ENCODE data around the gene WASF3. TPM values are rescaled to one million over a fixed set of nuclear protein-coding genes. Genes with fewer than 3 reads are reported as not detected.

WASF3 gene
- total RNA-seq, 1 donor from 2014 or later = 13.0 TPM

DNA sequence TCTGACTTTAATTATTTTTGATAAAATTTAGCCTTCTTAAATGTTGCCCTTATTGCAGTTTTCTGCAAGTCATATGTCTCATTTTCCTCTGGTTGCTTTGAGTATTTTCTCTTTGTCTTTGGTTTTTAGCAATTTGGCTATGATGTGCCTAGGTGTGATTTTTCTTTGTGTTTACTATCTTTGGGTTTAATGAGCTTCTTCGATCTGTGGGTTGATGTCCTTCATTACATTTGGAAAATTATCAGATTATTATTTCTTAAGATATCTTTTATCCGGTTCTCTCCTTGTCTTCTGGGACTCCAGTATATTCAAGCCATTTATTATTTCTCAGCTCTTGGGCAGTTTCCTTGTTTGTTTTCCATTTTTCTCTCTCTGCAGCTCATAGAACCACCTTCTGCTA is 39.0 kb downstream of the WASF3 start:
- H3K4me3 Mint-ChIP-seq (ENCODE audit: unreplicated experiment) = no peak overlapping the region
- TF ChIP-seq, protein P1, sequence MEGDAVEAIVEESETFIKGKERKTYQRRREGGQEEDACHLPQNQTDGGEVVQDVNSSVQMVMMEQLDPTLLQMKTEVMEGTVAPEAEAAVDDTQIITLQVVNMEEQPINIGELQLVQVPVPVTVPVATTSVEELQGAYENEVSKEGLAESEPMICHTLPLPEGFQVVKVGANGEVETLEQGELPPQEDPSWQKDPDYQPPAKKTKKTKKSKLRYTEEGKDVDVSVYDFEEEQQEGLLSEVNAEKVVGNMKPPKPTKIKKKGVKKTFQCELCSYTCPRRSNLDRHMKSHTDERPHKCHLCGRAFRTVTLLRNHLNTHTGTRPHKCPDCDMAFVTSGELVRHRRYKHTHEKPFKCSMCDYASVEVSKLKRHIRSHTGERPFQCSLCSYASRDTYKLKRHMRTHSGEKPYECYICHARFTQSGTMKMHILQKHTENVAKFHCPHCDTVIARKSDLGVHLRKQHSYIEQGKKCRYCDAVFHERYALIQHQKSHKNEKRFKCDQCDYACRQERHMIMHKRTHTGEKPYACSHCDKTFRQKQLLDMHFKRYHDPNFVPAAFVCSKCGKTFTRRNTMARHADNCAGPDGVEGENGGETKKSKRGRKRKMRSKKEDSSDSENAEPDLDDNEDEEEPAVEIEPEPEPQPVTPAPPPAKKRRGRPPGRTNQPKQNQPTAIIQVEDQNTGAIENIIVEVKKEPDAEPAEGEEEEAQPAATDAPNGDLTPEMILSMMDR (IDR thresholded peaks at IDR 0.05; ENCODE audit: unreplicated experiment) = no peak
- H3K9me3 Mint-ChIP-seq (ENCODE audit: unreplicated experiment) = no peaks in the 10 kb centered on the region
- H3K27ac Mint-ChIP-seq (ENCODE audit: unreplicated experiment) = no peak overlapping the region
- peaks cover 1% of the 10 kb centered on the region for H3K27me3 Mint-ChIP-seq (ENCODE audit: unreplicated experiment)
- H3K4me1 Mint-ChIP-seq (ENCODE audit: unreplicated experiment) = peaks cover 15% of the 10 kb centered on the region
- DNase-seq (ENCODE audit: low spot score) = no peak
- H3K36me3 Mint-ChIP-seq (ENCODE audit: low read depth, unreplicated experiment) = no peaks in the 10 kb centered on the region

DNA sequence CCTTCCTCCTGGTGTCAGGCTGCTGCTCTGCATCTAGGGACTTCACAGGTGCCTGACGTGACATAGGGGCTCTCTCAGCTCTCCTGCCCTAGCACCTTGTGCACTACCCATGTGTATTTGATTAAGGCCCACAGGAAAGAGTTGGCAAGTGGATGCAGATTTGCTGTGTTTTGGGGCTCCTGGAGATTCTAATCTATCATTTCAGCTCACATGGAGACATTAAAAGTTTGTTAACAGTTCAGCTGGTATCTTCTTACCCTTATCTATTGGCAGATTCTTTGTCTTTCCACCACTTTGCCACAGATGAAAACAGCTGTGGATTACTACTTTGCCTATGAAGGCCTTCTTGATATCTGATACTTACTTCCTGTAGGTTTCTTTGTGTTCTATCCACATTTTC is 41.9 kb downstream of the WASF3 start:
- Mint-ChIP-seq H3K27ac (ENCODE audit: unreplicated experiment) (no peak overlapping the region), H3K9me3 (ENCODE audit: unreplicated experiment) (no peaks in the 10 kb centered on the region), H3K27me3 (ENCODE audit: unreplicated experiment) (peaks cover 2% of the 10 kb centered on the region), H3K4me3 (ENCODE audit: unreplicated experiment) (no peak overlapping the region), H3K36me3 (ENCODE audit: low read depth, unreplicated experiment) (no peaks in the 10 kb centered on the region), H3K4me1 (ENCODE audit: unreplicated experiment) (peaks cover 19% of the 10 kb centered on the region)
- TF ChIP-seq, protein P1 (IDR thresholded peaks at IDR 0.05; ENCODE audit: unreplicated experiment) = no peak
- DNase-seq (ENCODE audit: low spot score) = no peak

DNA sequence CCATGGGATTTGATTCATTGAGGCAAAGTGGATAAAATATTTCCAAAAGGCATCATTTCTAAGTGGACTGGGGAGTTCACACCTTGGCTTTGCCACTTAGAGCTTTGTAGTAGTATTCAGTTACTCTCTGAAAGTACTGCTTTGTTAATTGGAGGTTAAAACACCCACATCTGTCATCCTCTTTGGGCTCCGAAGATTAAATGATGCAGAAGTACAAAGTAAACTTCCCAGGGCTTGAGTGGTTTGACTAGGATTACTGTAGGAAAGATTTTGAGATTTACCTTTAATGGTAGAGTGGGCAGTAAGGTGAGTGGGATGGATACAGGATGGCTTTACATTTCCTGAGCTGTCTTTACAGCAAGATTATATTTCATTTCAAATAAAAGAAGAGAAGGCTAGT is 42.4 kb downstream of the WASF3 start:
- Mint-ChIP-seq H3K27ac (ENCODE audit: unreplicated experiment) (no peak overlapping the region), H3K4me3 (ENCODE audit: unreplicated experiment) (no peak overlapping the region), H3K9me3 (ENCODE audit: unreplicated experiment) (no peaks in the 10 kb centered on the region), H3K27me3 (ENCODE audit: unreplicated experiment) (peaks cover 2% of the 10 kb centered on the region), H3K4me1 (ENCODE audit: unreplicated experiment) (peaks cover 16% of the 10 kb centered on the region), H3K36me3 (ENCODE audit: low read depth, unreplicated experiment) (no peaks in the 10 kb centered on the region)
- DNase-seq (ENCODE audit: low spot score) = no peak
- TF ChIP-seq, protein P1 (IDR thresholded peaks at IDR 0.05; ENCODE audit: unreplicated experiment) = no peak

DNA sequence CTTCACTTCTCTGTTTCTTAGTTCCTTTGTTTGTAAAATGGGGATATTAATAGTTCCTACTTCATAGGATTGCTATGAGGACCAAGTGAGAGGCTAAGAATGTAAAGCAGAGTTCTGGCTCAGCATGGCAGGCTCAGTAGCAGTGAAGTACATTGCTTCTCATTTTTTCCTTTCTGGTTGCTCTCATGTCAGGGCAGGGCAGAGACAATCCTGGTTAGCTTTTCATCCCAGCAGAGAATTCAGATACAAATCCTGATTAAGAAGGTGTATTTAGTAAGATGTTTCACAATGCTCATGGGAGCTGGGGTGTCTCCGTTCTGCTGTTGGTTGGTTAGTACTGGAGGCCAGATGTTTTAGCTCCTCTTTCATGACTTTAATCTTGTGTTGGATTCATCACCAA is 42.9 kb downstream of the WASF3 start:
- H3K36me3 Mint-ChIP-seq (ENCODE audit: low read depth, unreplicated experiment) = no peaks in the 10 kb centered on the region
- H3K4me3 Mint-ChIP-seq (ENCODE audit: unreplicated experiment) = no peak overlapping the region
- no peaks in the 10 kb centered on the region for H3K9me3 Mint-ChIP-seq (ENCODE audit: unreplicated experiment)
- peaks cover 2% of the 10 kb centered on the region for H3K27me3 Mint-ChIP-seq (ENCODE audit: unreplicated experiment)
- no peak for DNase-seq (ENCODE audit: low spot score)
- TF ChIP-seq, protein P1 (IDR thresholded peaks at IDR 0.05; ENCODE audit: unreplicated experiment) = no peak
- H3K4me1 Mint-ChIP-seq (ENCODE audit: unreplicated experiment) = peaks cover 17% of the 10 kb centered on the region
- no peak overlapping the region for H3K27ac Mint-ChIP-seq (ENCODE audit: unreplicated experiment)

DNA sequence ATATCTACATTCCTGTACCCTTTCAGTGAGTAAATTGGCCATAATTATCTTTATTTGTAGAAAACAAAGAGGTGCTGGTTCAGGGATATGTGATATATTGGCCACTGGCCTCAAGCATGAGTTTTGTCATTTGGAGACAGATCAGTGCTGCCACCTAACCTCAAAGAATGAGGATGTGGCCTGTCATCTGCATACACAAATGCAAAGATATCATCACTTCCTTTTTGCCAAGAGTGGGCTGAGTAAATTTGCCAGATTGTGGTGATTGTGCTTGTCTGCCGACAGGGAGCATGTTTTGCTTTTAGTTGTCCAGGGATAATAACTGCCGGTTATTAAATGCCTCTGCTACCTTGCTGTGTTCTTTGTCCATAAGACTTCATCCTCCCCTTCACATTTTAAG is 44.2 kb downstream of the WASF3 start:
- Mint-ChIP-seq H3K4me3 (ENCODE audit: unreplicated experiment) (no peak overlapping the region), H3K4me1 (ENCODE audit: unreplicated experiment) (peaks cover 17% of the 10 kb centered on the region), H3K27ac (ENCODE audit: unreplicated experiment) (no peak overlapping the region), H3K36me3 (ENCODE audit: low read depth, unreplicated experiment) (no peaks in the 10 kb centered on the region), H3K27me3 (ENCODE audit: unreplicated experiment) (peaks cover 2% of the 10 kb centered on the region), H3K9me3 (ENCODE audit: unreplicated experiment) (no peaks in the 10 kb centered on the region)
- DNase-seq (ENCODE audit: low spot score) = no peak
- TF ChIP-seq, protein P1 (IDR thresholded peaks at IDR 0.05; ENCODE audit: unreplicated experiment) = no peak
